ENCODE results near the gene RDH8. TPM values are rescaled to one million over a fixed set of nuclear protein-coding genes. Genes with fewer than 3 reads are reported as not detected.
"Not testable (repeated sequence)": the region's sequence is repeated elsewhere in the genome, so short reads cannot be mapped to it uniquely, and the experiment has no call there.

The RDH8 gene
- total RNA-seq, 1 donor from 2014 or later: not detected

GRCh38 chr19:10021863-10022262, 8.6 kb downstream of the RDH8 start:
- Mint-ChIP-seq H3K27me3 (ENCODE audit: low read depth) (no peaks in the 10 kb centered on the region), H3K4me3 (ENCODE audit: unreplicated experiment) (no peak overlapping the region), H3K27ac (ENCODE audit: unreplicated experiment) (no peak overlapping the region), H3K4me1 (ENCODE audit: low read depth) (peaks cover 5% of the 10 kb centered on the region), H3K36me3 (ENCODE audit: low read depth) (no peaks in the 10 kb centered on the region), H3K9me3 (ENCODE audit: low read depth) (no peaks in the 10 kb centered on the region)
- TF ChIP-seq, protein P1, sequence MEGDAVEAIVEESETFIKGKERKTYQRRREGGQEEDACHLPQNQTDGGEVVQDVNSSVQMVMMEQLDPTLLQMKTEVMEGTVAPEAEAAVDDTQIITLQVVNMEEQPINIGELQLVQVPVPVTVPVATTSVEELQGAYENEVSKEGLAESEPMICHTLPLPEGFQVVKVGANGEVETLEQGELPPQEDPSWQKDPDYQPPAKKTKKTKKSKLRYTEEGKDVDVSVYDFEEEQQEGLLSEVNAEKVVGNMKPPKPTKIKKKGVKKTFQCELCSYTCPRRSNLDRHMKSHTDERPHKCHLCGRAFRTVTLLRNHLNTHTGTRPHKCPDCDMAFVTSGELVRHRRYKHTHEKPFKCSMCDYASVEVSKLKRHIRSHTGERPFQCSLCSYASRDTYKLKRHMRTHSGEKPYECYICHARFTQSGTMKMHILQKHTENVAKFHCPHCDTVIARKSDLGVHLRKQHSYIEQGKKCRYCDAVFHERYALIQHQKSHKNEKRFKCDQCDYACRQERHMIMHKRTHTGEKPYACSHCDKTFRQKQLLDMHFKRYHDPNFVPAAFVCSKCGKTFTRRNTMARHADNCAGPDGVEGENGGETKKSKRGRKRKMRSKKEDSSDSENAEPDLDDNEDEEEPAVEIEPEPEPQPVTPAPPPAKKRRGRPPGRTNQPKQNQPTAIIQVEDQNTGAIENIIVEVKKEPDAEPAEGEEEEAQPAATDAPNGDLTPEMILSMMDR (IDR thresholded peaks at IDR 0.05): no peak
- DNase-seq (ENCODE audit: low spot score): peak; percentile 27

DNA sequence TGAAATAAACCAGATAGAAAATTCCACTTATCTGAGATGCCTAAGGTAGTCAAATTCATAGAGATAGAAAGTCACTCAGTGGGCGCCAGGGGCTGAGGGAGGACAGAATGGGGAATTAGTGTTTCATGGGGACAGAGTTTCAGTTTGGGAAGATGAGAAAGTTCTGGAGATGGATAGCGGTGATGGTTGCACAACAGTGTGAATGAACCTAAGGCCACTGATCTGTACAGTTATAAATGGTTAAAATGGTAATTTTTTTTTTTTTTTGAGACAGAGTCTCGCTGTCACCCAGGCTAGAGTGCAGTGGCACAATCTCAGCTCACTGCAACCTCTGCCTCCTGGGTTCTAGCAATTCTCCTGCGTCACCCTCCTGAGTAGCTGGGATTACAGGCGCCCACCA, 9.8 kb downstream of the RDH8 start:
- H3K4me3 Mint-ChIP-seq (ENCODE audit: unreplicated experiment); H3K27ac Mint-ChIP-seq (ENCODE audit: unreplicated experiment); H3K27me3 Mint-ChIP-seq (ENCODE audit: low read depth); H3K9me3 Mint-ChIP-seq (ENCODE audit: low read depth); DNase-seq (ENCODE audit: low spot score); H3K36me3 Mint-ChIP-seq (ENCODE audit: low read depth): not testable (repeated sequence)
- peaks cover 11% of the 10 kb centered on the region for H3K4me1 Mint-ChIP-seq (ENCODE audit: low read depth)

- no peak for DNase-seq (ENCODE audit: low spot score)
- Mint-ChIP-seq H3K27me3 (ENCODE audit: low read depth) (no peaks in the 10 kb centered on the region), H3K9me3 (ENCODE audit: low read depth) (no peaks in the 10 kb centered on the region), H3K27ac (ENCODE audit: unreplicated experiment) (no peak overlapping the region), H3K36me3 (ENCODE audit: low read depth) (no peaks in the 10 kb centered on the region), H3K4me3 (ENCODE audit: unreplicated experiment) (no peak overlapping the region), H3K4me1 (ENCODE audit: low read depth) (peaks cover 7% of the 10 kb centered on the region)
- TF ChIP-seq, protein P1 (IDR thresholded peaks at IDR 0.05): no peak
These were observed 13.5 kb downstream of the RDH8 start for GRCh38 chr19:10026744-10027143.

DNA sequence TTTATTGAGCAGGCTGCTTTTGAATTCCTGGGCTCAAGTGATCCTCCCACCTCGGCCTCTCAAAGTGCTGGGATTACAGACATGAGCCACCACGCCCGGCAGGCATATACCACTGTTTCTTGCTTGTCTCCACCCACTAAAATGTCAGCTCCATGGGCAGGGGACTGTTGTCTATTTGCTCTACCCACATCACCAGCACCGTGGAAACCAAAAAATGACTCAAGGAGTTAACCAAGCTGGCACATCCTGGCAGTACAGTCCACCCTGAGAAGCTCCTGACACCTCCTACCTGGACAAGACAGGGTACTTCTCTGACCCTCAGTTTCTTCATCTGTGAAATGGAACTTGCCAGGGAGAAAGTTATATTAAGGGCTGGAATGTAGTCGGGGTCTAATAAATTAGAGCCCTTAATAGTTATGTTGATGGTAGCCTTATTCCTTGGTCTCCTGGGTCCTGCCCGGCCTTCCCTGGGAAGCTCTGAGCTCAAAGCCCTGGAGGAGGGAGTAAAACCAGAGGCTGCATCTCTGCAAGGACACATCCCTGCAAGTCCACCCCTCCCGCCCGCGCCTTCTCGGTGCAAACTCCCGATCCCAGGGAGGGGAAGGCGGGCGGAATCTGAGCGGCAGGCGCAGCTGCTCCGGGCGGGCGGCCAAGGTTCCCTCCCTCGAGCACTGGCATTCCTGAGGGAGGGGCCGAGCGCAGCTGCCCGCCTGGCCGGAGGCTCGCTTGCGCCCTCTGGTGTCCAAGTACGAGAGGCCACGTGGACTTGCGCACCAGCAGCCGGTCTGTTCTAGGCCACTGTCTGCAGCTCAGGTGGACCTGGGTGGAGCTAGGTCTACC, 14.1 kb downstream of the RDH8 start:
- Mint-ChIP-seq H3K4me3 (ENCODE audit: unreplicated experiment) (no peak overlapping the region), H3K27me3 (ENCODE audit: low read depth) (peaks cover 4% of the 10 kb centered on the region), H3K36me3 (ENCODE audit: low read depth) (no peaks in the 10 kb centered on the region), H3K9me3 (ENCODE audit: low read depth) (no peaks in the 10 kb centered on the region), H3K27ac (ENCODE audit: unreplicated experiment) (no peak overlapping the region), H3K4me1 (ENCODE audit: low read depth) (peaks cover 7% of the 10 kb centered on the region)
- TF ChIP-seq, protein P1 (IDR thresholded peaks at IDR 0.05): peak; percentile 94
- DNase-seq (ENCODE audit: low spot score): peak; percentile 98

- Mint-ChIP-seq H3K27me3 (ENCODE audit: low read depth) (peaks cover 36% of the 10 kb centered on the region), H3K36me3 (ENCODE audit: low read depth) (no peaks in the 10 kb centered on the region), H3K27ac (ENCODE audit: unreplicated experiment) (no peak overlapping the region), H3K9me3 (ENCODE audit: low read depth) (no peaks in the 10 kb centered on the region), H3K4me1 (ENCODE audit: low read depth) (no peaks in the 10 kb centered on the region), H3K4me3 (ENCODE audit: unreplicated experiment) (no peak overlapping the region)
- TF ChIP-seq, protein P1 (IDR thresholded peaks at IDR 0.05): no peak
- no peak for DNase-seq (ENCODE audit: low spot score)
These were observed 20.3 kb downstream of the RDH8 start for GRCh38 chr19:10033614-10034013.

DNA sequence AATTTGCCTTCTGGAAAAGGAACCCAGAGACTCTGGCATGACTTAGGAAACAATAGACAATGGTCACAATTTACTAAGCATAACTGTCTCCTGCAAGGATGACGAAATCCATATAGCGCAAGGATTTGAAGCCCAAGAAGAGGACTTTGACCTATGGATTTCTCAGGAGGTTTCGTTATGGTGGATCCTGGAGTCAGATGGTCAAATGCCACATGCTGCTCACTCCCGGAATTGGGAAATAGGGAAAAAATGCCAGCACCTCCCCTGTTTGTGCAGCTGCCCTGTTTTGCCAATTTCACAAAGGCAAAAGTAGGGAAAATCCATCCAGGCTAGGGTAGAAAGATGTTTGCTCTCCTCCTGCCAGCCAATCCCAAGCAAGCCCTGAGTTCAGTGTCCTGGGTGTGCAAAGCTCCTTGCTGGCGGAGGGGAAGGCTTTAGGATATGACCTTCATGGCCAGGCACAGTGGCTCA, 23.4 kb downstream of the RDH8 start:
- no peak overlapping the region for H3K27ac Mint-ChIP-seq (ENCODE audit: unreplicated experiment)
- H3K4me1 Mint-ChIP-seq (ENCODE audit: low read depth): no peaks in the 10 kb centered on the region
- H3K4me3 Mint-ChIP-seq (ENCODE audit: unreplicated experiment): no peak overlapping the region
- peaks cover 53% of the 10 kb centered on the region for H3K27me3 Mint-ChIP-seq (ENCODE audit: low read depth)
- no peaks in the 10 kb centered on the region for H3K36me3 Mint-ChIP-seq (ENCODE audit: low read depth)
- H3K9me3 Mint-ChIP-seq (ENCODE audit: low read depth): no peaks in the 10 kb centered on the region
- DNase-seq (ENCODE audit: low spot score): no peak
- TF ChIP-seq, protein P1 (IDR thresholded peaks at IDR 0.05): no peak

Measured in chondrocyte (in vitro differentiated cells).